ENCODE data around the gene SDHC.

- TF ChIP-seq EZH2 (IDR thresholded peaks at IDR 0.05) (no peak), POLR2AphosphoS5 (IDR thresholded peaks at IDR 0.05; ENCODE audit: borderline replicate concordance, low read depth, low read length) (no peak), FOXP2 (optimal IDR thresholded peaks at IDR 0.05; ENCODE audit: control extremely low read depth, extremely low read length, insufficient read depth) (no peak)
These were observed 77.4 kb downstream of the SDHC start for GRCh38 chr1:161391611-161392010.
